Astrocyte (in vitro differentiated cells and primary cell): Measurements from ENCODE around the gene MROH7.

Experiments used
- CTCF ChIP-seq: IDR thresholded peaks from 2 replicates; pipeline ENCODE4 v1.5.1; 2011; ENCODE audit warnings: low read depth, mild to moderate bottlenecking, inconsistent platforms, low read length, moderate library complexity; ENCODE audit not compliant: insufficient read depth
- EZH2 ChIP-seq: IDR thresholded peaks from 2 replicates; pipeline ENCODE4 v1.6.1; 2012; ENCODE audit warnings: mild to moderate bottlenecking, low read length, inconsistent platforms; ENCODE audit not compliant: insufficient read depth

GRCh38 chr1:54596756-54597155 is 44.8 kb upstream of the MROH7 start:
- TF ChIP-seq CTCF (no peak), EZH2 (no peak)
